Measurements from ENCODE around the gene GLI3.

- TF ChIP-seq REST (IDR thresholded peaks at IDR 0.05; ENCODE audit: insufficient read depth in 1 of 2, low read depth in 2 of 2, low read length in 2 of 2) = no peak
- no peak for TF ChIP-seq POLR2AphosphoS5 (IDR thresholded peaks at IDR 0.05; ENCODE audit: low read depth, low read length)
- TF ChIP-seq TAF1 (IDR thresholded peaks at IDR 0.05; ENCODE audit: borderline replicate concordance, insufficient read depth, low read length) = no peak
- no peak for TF ChIP-seq SIN3A (IDR thresholded peaks at IDR 0.05; ENCODE audit: borderline replicate concordance, insufficient read depth, low read length)
Measured at GRCh38 chr7:41948503-41948902, 288.5 kb downstream of the GLI3 start.
